Smooth muscle cell (in vitro differentiated cells): ENCODE results near the gene AGR2. TPM values are rescaled to one million over a fixed set of nuclear protein-coding genes. Genes with fewer than 3 reads are reported as not detected.

Source experiments
- DNase-seq: peaks from one replicate; lab custom pipeline; 2025; ENCODE audit not compliant: unreplicated experiment; lab: John Stamatoyannopoulos, UW
- H2AFZ ChIP-seq: fragments of 200-600 bp; sonication (generic); 2 replicates; pipeline ENCODE4 v1.6.0; 2016; ENCODE audit warnings: antibody characterized with exemption, low read depth, mild to moderate bottlenecking
- H3F3A ChIP-seq: fragments of 200-600 bp; sonication (generic); 2 replicates; pipeline ENCODE4 v1.6.0; 2017; ENCODE audit warnings: antibody characterized with exemption, low read depth
- H3K27ac ChIP-seq: fragments of 200-600 bp; sonication (generic); 2 replicates; pipeline ENCODE4 v1.5.1; 2016; ENCODE audit warnings: low read depth, mild to moderate bottlenecking
- H3K27me3 ChIP-seq: fragments of 200-600 bp; sonication (generic); 2 replicates; pipeline ENCODE4 v1.6.1; 2016; ENCODE audit warnings: low read depth, mild to moderate bottlenecking
- H3K36me3 ChIP-seq: fragments of 200-600 bp; sonication (generic); 2 replicates; pipeline ENCODE4 v1.5.1; 2016; ENCODE audit warnings: low read depth
- H3K4me1 ChIP-seq: fragments of 200-600 bp; sonication (generic); 2 replicates; pipeline ENCODE4 v1.5.1; 2016; ENCODE audit warnings: low read depth
- H3K4me2 ChIP-seq: fragments of 200-600 bp; sonication (generic); 2 replicates; pipeline ENCODE4 v1.6.0; 2016; ENCODE audit warnings: mild to moderate bottlenecking
- H3K4me3 ChIP-seq: fragments of 200-600 bp; sonication (generic); 2 replicates; pipeline ENCODE4 v1.5.1; 2016; ENCODE audit warnings: mild to moderate bottlenecking
- H3K79me2 ChIP-seq: fragments of 200-600 bp; sonication (generic); 2 replicates; pipeline ENCODE4 v1.6.0; 2016; ENCODE audit warnings: low read depth, mild to moderate bottlenecking
- H3K9ac ChIP-seq: fragments of 200-600 bp; sonication (generic); 2 replicates; pipeline ENCODE4 v1.6.0; 2016; ENCODE audit warnings: low read depth
- H3K9me3 ChIP-seq: fragments of 200-600 bp; sonication (generic); replicated peaks from 2 replicates; pipeline ENCODE4 v1.5.1; 2016; ENCODE audit warnings: low read depth
- H4K20me1 ChIP-seq: fragments of 200-600 bp; sonication (generic); 2 replicates; pipeline ENCODE4 v1.6.0; 2016; ENCODE audit warnings: low read depth
- CTCF ChIP-seq: fragments of 200-600 bp; sonication (generic); IDR thresholded peaks from 2 replicates; pipeline ENCODE4 v1.5.1; 2017; ENCODE audit warnings: borderline replicate concordance, mild to moderate bottlenecking, antibody characterized with exemption; ENCODE audit not compliant: insufficient read depth, poor library complexity, severe bottlenecking
- WGBS: methylation state at CpG from one replicate; pipeline ENCODE4 v1.1.7; 2016; ENCODE audit warnings: low lambda C conversion rate; 5-methylcytosine and 5-hydroxymethylcytosine counted together
- polyA plus RNA-seq: library from polyadenylated mRNA; unstranded; fragments of >200 nt; fragmentation: Nextera tagmentation; extraction: Ambion mirVana; gene quantifications from 2 replicates; pipeline ENCODE4 v1.2.1, GENCODE V29; 2016
- total RNA-seq: library from RNA; depleted of rRNA; stranded (reverse); fragments of >200 nt; gene quantifications from 2 replicates; pipeline ENCODE4 v1.2.3, GENCODE V29; 2014

AGR2 gene
- total and polyA plus RNA-seq, 2 experiments from 2014 or later, result 1.2 to 10.6 TPM

- H4K20me1 ChIP-seq, result no peaks in the 10 kb centered on the region
- no peaks in the 10 kb centered on the region for H3K27me3 ChIP-seq
- no peak overlapping the region for H2AFZ ChIP-seq
- no peaks in the 10 kb centered on the region for H3K79me2 ChIP-seq
- H3K27ac ChIP-seq, result no peak overlapping the region
- H3K9me3 ChIP-seq, result no peaks in the 10 kb centered on the region
- H3K36me3 ChIP-seq, result no peaks in the 10 kb centered on the region
- TF ChIP-seq CTCF, result no peak
- no peak for DNase-seq
- no peak overlapping the region for H3K9ac ChIP-seq
- H3K4me3 ChIP-seq, result no peak overlapping the region
- peaks cover 4% of the 10 kb centered on the region for H3K4me1 ChIP-seq
- H3F3A ChIP-seq, result no peaks in the 10 kb centered on the region
- H3K4me2 ChIP-seq, result no peak overlapping the region
These were observed 40.9 kb upstream of the AGR2 start for GRCh38 chr7:16845746-16846145.

- H3K36me3 ChIP-seq, result no peaks in the 10 kb centered on the region
- H3K9ac ChIP-seq, result no peak overlapping the region
- H3K4me3 ChIP-seq, result no peak overlapping the region
- no peaks in the 10 kb centered on the region for H3K79me2 ChIP-seq
- no peaks in the 10 kb centered on the region for H3K9me3 ChIP-seq
- no peak for DNase-seq
- H4K20me1 ChIP-seq, result no peaks in the 10 kb centered on the region
- WGBS, result 21% methylated on average over 4 of the region's 4 CpGs
- peaks cover 11% of the 10 kb centered on the region for H3K4me1 ChIP-seq
- H3K4me2 ChIP-seq, result peak overlapping the region; percentile 64
- peak overlapping the region; percentile 82 for H3K27ac ChIP-seq
- no peaks in the 10 kb centered on the region for H3F3A ChIP-seq
- H3K27me3 ChIP-seq, result no peaks in the 10 kb centered on the region
- no peak for TF ChIP-seq CTCF
- H2AFZ ChIP-seq, result peak overlapping the region; percentile 52
These were observed 36.9 kb upstream of the AGR2 start for GRCh38 chr7:16841681-16842080.

GRCh38 chr7:16840094-16840493 is 35.3 kb upstream of the AGR2 start:
- no peaks in the 10 kb centered on the region for H3K36me3 ChIP-seq
- no peak for TF ChIP-seq CTCF
- H3K4me1 ChIP-seq, result peaks cover 11% of the 10 kb centered on the region
- H3K9me3 ChIP-seq, result no peaks in the 10 kb centered on the region
- no peaks in the 10 kb centered on the region for H4K20me1 ChIP-seq
- no peaks in the 10 kb centered on the region for H3K79me2 ChIP-seq
- H3K4me3 ChIP-seq, result no peak overlapping the region
- no peaks in the 10 kb centered on the region for H3K27me3 ChIP-seq
- peak overlapping the region; percentile 20 for H2AFZ ChIP-seq
- H3F3A ChIP-seq, result no peaks in the 10 kb centered on the region
- H3K4me2 ChIP-seq, result no peak overlapping the region
- peak overlapping the region; percentile 82 for H3K27ac ChIP-seq
- DNase-seq, result no peak
- WGBS, result 77% methylated on average over 6 of the region's 6 CpGs
- no peak overlapping the region for H3K9ac ChIP-seq

DNA sequence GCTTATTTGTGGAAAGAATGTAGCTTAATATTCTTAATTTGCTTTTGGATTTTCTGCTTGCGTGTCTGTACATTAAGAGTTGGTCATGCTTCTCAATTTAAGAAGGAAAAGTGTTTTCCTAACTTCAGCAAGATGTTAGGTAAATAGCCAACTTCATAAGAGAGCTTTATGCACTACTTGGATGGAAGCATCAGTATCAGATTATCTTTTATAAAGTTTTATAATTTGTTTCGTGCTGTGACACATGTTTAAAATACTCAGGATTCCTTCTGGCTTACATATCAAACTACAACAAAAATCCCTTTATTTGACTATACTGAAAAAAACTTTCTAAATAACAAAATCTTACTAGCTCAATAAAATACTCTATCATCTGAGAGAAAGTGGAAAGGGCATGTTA is 34.8 kb upstream of the AGR2 start:
- Histone ChIP-seq H3K4me3 (no peak overlapping the region), H3K36me3 (no peaks in the 10 kb centered on the region), H3K9ac (no peak overlapping the region), H3K4me2 (no peak overlapping the region), H4K20me1 (no peaks in the 10 kb centered on the region), H3F3A (no peaks in the 10 kb centered on the region), H3K27me3 (no peaks in the 10 kb centered on the region), H3K79me2 (no peaks in the 10 kb centered on the region), H3K4me1 (peaks cover 11% of the 10 kb centered on the region), H2AFZ (peak overlapping the region; percentile 20), H3K27ac (peak overlapping the region; percentile 82), H3K9me3 (no peaks in the 10 kb centered on the region)
- TF ChIP-seq CTCF, result no peak
- WGBS, result 63% methylated on average over 2 of the region's 2 CpGs
- DNase-seq, result no peak
